HUES48 (cell line): ENCODE measurements around the gene SAXO1.
"Not testable (repeated sequence)": the region's sequence is repeated elsewhere in the genome, so short reads cannot be mapped to it uniquely, and the experiment has no call there.

ENCODE experiments used
- H3K27ac ChIP-seq: one replicate; pipeline ENCODE4 v1.7.0; 2013; ENCODE audit warnings: low read depth, low read length, inconsistent platforms
- H3K27me3 ChIP-seq: 2 replicates; pipeline ENCODE4 v1.6.1; 2013; ENCODE audit warnings: mild to moderate bottlenecking, low read length; ENCODE audit not compliant: control insufficient read depth, insufficient read depth
- H3K36me3 ChIP-seq: 2 replicates; pipeline ENCODE4 v1.6.1; 2013; ENCODE audit warnings: low read length; ENCODE audit not compliant: control insufficient read depth, insufficient read depth
- H3K4me1 ChIP-seq: 2 replicates; pipeline ENCODE4 v1.6.1; 2013; ENCODE audit warnings: mild to moderate bottlenecking, low read length; ENCODE audit not compliant: control insufficient read depth, insufficient read depth
- H3K4me3 ChIP-seq: 2 replicates; pipeline ENCODE4 v1.5.1; 2013; ENCODE audit warnings: mild to moderate bottlenecking, low read depth, low read length
- H3K9ac ChIP-seq: 2 replicates; pipeline ENCODE4 v1.6.1; 2013; ENCODE audit warnings: mild to moderate bottlenecking, low read depth, low read length, moderate library complexity
- H3K9me3 ChIP-seq: 2 replicates; pipeline ENCODE4 v1.6.1; 2013; ENCODE audit warnings: low read length; ENCODE audit not compliant: control insufficient read depth, insufficient read depth

Gene SAXO1

DNA sequence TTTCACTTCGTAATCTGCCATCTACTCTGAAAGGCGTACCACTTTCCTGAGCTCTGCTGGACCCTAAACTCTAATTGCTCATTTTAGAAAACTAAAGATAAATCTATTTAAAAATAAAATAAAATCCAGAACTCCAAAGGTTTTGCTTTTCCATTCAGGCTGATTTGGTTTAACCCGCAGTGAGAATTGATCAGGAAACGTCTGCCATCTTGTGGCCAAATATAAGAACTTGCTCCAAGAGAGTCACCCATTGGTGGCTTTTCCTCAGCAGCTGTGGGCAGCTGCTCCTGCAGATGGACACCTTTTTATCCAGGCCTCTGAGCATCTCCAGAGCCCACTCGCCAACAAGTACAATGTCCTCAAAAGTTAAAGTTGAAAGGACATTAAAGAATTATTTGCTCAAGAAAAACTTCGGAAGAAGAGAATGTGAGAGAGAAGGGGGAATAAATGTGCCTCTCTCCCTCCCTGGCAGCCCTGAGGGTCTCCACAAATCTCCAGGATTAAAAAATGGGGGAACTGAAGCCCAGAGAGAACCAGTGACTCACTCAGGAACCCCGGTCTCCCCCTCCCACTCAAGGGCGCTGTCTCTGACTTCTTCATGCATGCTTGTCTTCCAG, 4.1 kb downstream of the SAXO1 start:
- Histone ChIP-seq H3K4me3 (no peak overlapping the region), H3K36me3 (no peaks in the 10 kb centered on the region), H3K4me1 (no peaks in the 10 kb centered on the region), H3K27me3 (no peaks in the 10 kb centered on the region), H3K9ac (no peak overlapping the region), H3K9me3 (no peaks in the 10 kb centered on the region), H3K27ac (no peak overlapping the region)

DNA sequence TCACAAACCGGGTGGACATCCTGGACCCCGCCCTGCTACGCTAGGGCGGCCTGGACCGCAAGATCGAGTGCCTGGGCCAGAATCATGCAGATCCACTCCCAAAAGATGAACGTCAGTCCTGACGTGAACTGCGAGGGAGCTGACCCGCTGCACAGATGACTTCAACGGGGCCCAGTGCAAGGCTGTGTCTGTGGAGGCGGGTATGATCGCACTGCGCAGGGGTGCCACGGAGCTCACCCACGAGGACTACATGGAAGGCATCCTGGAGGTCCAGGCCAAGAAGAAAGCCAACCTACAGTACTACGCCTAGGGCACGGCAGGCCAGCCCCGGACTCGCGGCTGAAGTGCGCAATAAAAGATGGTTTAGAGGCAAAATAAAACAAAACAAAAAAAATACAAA, 5.2 kb downstream of the SAXO1 start:
- Histone ChIP-seq H3K27ac (no peak overlapping the region), H3K9ac (no peak overlapping the region), H3K9me3 (no peaks in the 10 kb centered on the region), H3K36me3 (no peaks in the 10 kb centered on the region), H3K27me3 (no peaks in the 10 kb centered on the region), H3K4me1 (no peaks in the 10 kb centered on the region), H3K4me3 (no peak overlapping the region)

DNA sequence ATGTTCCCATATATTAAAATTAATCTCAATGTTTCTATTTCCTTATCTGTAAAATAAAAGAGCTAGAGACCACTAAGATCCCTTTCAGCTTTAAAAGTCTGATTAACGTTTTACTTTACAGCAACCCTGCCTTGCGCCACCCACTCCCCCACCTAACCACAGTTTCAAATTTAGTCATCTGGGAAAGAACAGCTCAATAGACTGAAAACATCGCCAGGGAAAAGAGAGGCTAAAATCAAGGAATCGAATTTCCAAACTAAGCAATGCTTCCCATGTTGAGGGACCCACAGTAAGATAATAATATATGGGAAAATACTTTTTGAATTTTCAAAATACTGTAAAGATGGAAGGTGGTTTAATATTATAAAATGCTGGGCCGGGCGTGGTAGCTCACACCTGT, 6.6 kb downstream of the SAXO1 start:
- no peaks in the 10 kb centered on the region for H3K36me3 ChIP-seq
- no peaks in the 10 kb centered on the region for H3K9me3 ChIP-seq
- H3K27ac ChIP-seq: no peak overlapping the region
- H3K4me3 ChIP-seq: no peak overlapping the region
- no peaks in the 10 kb centered on the region for H3K4me1 ChIP-seq
- H3K27me3 ChIP-seq: no peaks in the 10 kb centered on the region
- no peak overlapping the region for H3K9ac ChIP-seq

DNA sequence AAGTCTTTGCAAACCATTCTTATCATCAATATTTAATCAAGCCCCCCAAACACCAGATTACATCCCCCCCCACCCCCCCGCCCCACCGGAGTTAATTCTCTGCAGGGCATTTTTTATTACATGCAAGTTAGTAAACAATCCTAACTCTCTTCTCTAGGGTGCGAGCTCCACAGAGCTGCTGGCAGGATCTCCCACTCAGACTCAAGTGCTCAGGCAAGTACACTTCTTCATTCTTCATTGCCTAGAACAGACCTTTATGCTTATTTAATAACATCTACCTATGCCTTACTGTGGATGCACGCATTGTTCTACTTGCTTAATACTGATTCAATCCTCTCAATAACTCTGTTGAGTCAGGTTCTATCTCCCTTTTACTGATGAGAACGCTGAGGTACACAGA, 9.9 kb downstream of the SAXO1 start:
- no peak overlapping the region for H3K27ac ChIP-seq
- H3K9ac ChIP-seq: no peak overlapping the region
- no peaks in the 10 kb centered on the region for H3K36me3 ChIP-seq
- no peaks in the 10 kb centered on the region for H3K4me1 ChIP-seq
- H3K9me3 ChIP-seq: no peaks in the 10 kb centered on the region
- H3K4me3 ChIP-seq: no peak overlapping the region
- H3K27me3 ChIP-seq: no peaks in the 10 kb centered on the region

DNA sequence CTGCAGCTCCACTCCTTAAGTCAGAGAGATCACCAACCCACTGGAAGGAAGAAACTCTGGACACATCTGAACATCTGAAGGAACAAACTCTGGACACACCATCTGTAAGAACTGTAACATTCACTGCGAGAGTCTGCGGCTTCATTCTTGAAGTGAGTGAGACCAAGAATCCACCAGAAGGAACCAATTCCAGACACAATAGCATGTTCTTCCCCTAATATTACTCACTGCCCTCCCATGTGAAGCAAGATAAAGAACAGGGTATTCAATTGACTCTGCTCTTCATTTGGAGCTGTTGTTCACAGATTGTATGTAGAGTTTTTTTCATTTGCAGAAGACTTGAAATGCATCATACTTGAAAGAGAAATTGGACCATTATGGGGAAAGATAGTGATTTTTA, 10.8 kb downstream of the SAXO1 start:
- H3K27ac ChIP-seq: no peak overlapping the region
- no peaks in the 10 kb centered on the region for H3K4me1 ChIP-seq
- no peaks in the 10 kb centered on the region for H3K36me3 ChIP-seq
- no peaks in the 10 kb centered on the region for H3K9me3 ChIP-seq
- no peak overlapping the region for H3K9ac ChIP-seq
- no peaks in the 10 kb centered on the region for H3K27me3 ChIP-seq
- H3K4me3 ChIP-seq: no peak overlapping the region

DNA sequence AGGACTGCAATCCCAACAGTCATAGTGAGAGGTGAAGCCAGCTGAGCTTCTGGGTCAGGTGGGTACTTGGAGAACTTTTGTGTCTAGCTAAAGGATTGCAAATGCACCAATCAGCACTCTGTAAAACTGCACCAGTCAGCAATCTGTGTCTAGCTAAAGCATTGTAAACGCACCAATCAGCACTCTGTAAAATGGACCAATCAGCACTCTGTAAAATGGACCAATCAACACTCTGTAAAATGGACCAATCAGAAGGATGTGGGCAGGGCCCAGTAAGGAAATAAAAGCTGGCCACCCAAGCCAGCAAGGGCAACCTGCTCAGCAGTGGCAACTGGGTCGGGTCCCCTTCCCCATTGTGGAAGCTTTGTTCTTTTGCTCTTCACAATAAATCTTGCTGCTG, 11.4 kb downstream of the SAXO1 start:
- H3K9ac ChIP-seq, H3K4me1 ChIP-seq, H3K27ac ChIP-seq: not testable (repeated sequence)

DNA sequence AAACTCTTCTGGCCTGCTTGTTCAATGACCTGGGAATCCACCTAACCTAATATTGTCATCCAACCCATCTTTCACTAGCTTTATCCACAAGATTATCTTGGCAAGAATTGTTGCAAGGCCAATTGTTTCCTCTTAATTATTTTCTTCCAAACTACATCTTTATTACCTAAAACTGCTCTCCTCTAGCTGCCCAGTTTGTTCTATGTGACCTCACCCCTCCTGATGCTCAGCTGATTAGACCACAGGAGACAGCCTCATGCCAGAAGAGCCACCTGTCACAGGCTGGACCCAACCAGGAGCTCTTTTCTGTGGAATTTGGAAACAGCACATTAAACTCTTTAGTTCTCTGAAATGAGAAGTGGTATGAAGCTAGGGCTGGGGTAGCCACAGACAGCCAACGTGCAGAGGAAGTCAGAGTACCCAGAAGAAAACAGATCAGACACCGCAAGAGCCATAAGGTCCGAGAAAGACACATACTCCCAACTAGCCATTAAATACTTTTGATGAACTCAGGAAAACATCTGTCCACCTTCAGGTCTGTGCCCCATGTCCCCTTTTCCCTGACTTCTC, 12.0 kb downstream of the SAXO1 start:
- Histone ChIP-seq H3K27ac (no peak overlapping the region), H3K4me1 (no peaks in the 10 kb centered on the region), H3K4me3 (no peak overlapping the region), H3K27me3 (no peaks in the 10 kb centered on the region), H3K9me3 (no peaks in the 10 kb centered on the region), H3K36me3 (no peaks in the 10 kb centered on the region), H3K9ac (no peak overlapping the region)

More for the DNA sequence above, 11.4 kb downstream of the SAXO1 start:
- not testable (repeated sequence) for H3K36me3 ChIP-seq, H3K4me3 ChIP-seq, H3K9me3 ChIP-seq, H3K27me3 ChIP-seq

DNA sequence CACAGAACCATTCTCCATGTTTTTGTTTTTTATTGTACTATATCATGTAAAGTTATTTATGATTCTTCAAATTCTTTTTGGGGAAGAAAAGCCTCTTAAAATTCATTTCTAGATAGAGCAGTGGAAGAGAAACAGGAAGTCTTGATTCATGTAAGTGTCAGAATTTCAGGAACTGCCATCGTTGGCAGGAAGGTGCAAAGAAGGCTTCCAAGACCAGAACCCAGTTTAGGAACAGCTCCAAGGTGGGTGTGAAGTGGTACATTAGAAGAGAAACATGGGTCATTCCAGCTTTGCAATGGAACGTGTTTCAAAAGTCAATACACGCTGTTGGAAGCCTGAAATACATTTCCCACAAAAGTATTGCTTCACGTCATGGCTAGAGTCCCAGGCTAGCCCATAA, 14.8 kb downstream of the SAXO1 start:
- Histone ChIP-seq H3K27ac (no peak overlapping the region), H3K27me3 (no peaks in the 10 kb centered on the region), H3K9me3 (no peaks in the 10 kb centered on the region), H3K4me1 (no peaks in the 10 kb centered on the region), H3K4me3 (no peak overlapping the region), H3K9ac (no peak overlapping the region), H3K36me3 (no peaks in the 10 kb centered on the region)

DNA sequence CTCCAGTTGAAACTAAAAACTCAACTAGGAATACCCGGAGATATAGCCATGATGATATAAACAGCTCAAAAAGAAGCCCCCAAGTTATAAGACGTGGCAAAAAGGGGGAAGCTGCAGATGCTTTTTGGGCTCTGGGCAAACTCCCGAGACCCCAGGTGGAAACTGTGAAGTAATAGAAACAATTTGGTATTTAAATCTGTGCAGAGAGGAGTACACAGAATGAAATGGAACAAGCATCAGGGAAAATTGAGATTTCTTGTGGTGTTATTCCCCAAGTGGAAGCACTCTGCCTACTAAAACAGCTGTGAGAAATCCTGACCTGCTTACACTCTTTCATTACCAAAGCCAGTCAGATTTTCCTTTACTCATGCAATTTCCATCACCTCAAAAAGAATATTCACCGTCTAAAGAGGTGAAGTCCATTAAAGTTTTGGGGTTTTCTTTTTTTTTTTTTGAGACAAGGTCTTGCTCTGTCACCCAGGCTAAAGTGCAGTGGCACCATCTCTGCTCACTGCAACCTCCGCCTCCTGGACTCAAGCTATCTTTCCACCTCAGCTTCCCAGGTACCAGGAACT, 23.5 kb downstream of the SAXO1 start:
- no peaks in the 10 kb centered on the region; the same call in 1 of the 2 replicates for H3K9me3 ChIP-seq
- no peaks in the 10 kb centered on the region for H3K36me3 ChIP-seq
- H3K27ac ChIP-seq: no peak overlapping the region
- no peaks in the 10 kb centered on the region for H3K27me3 ChIP-seq
- 0 out of 2 replicates have a peak, but pooled peaks cover 5% of the 10 kb centered on the region for H3K4me1 ChIP-seq
- H3K9ac ChIP-seq: no peak overlapping the region
- H3K4me3 ChIP-seq: no peak overlapping the region

DNA sequence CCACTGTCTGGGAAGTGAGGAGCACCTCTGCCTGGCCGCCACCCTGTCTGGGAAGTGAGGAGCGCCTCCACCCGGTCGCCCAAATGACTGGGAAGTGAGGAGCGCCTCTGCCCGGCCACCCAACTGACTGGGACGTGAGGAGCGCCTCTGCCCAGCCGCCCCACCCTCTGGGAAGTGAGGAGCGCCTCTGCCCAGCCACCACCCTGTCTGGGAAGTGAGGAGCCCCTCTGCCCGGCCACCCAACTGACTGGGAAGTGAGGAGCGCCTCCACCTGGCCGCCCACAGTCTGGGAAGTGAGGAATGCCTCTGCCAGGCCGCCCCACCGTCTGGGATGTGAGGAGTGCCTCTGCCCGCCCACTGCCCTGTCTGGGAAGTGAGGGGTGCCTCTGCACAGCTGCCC, 32.9 kb downstream of the SAXO1 start:
- no peaks in the 10 kb centered on the region for H3K36me3 ChIP-seq
- H3K4me1 ChIP-seq: no peaks in the 10 kb centered on the region
- H3K9me3 ChIP-seq: peaks cover 5% of the 10 kb centered on the region
- no peak overlapping the region for H3K9ac ChIP-seq
- no peak overlapping the region for H3K27ac ChIP-seq
- H3K27me3 ChIP-seq: no peaks in the 10 kb centered on the region
- H3K4me3 ChIP-seq: no peak overlapping the region

DNA sequence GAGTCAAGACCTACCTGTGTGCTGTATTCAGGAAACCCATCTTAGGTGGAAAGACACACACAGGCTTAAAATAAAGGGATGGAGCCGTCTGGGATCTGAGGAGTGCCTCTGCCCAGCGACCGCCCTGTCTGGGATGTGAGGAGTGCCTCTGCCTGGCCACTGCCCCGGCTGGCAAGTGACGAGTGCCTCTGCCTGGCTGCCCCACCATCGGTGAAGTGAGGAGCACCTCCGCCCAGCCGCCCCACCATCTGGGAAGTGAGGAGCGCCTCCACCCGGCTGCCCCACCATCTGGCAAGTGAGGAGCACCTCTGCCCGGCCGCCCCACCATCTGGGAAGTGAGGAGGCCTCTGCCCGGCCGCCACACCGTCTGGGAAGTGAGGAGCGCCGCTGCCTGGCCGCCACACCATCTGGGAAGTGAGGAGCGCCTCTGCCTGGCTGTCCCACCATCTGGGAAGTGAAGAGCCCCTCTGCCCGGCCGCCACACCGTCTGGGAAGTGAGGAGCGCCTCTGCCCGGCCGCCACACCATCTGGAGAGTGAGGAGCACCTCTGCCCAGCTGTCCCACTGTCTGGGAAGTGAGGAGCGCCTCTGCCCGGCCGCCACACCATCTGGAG, 33.7 kb downstream of the SAXO1 start:
- Histone ChIP-seq H3K27me3 (no peaks in the 10 kb centered on the region), H3K9me3 (peaks cover 5% of the 10 kb centered on the region; the same call in 1 of the 2 replicates), H3K9ac (no peak overlapping the region), H3K27ac (no peak overlapping the region), H3K4me1 (no peaks in the 10 kb centered on the region), H3K36me3 (no peaks in the 10 kb centered on the region), H3K4me3 (no peak overlapping the region)
